OCI-M2 (cell line): Measurements from ENCODE around the gene CIT.

ENCODE experiments used
- DNase-seq: peaks from one replicate; lab custom pipeline; 2025; ENCODE audit not compliant: unreplicated experiment; lab: John Stamatoyannopoulos, UW

CIT gene

DNA sequence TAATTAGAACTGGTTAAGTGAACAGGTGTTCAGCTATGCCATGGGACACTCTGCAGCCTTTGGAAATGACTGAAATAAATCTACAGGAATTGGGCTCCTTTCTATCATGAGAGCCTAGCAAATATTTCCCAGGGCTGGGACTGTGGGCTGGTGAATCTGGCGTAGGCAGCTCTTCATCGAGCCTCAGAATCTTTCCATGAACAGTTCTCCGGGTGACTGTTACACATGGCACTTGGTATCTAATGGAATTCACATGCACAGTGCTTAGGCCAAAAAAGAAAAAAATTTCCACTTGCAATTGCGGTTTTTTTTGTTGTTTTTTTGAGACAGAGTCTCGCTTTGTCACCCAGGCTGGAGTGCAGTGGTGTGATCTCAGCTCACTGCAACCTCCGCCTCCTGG lies 177.0 kb downstream of the CIT start:
- DNase-seq, result no peak

DNA sequence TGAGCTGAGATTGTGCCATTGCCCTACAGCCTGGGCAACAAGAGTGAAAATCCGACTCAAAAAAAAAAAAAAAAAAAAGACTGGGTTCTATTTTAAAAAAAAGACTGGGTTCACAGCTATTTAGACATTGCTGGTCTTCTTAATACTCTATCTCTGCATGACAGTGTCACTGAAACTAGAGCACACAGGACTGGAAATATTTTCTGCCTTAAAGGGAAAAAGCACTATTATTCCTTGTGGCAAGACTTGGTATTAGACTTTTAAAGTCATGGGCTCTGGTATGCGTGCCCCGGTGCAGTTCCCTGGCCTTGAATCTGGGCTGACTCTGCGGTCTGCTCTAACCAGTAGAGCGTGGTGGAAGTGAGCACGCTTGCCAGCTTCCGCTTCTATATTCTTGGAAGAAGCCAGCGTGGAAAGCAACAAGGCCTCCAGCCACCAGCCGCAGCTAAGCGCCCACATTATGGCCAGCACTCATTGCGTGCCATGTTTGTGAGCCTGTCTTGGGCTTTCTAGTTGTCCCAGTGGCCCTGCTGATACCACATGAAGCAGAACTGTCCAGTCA lies 177.8 kb downstream of the CIT start:
- no peak for DNase-seq

DNA sequence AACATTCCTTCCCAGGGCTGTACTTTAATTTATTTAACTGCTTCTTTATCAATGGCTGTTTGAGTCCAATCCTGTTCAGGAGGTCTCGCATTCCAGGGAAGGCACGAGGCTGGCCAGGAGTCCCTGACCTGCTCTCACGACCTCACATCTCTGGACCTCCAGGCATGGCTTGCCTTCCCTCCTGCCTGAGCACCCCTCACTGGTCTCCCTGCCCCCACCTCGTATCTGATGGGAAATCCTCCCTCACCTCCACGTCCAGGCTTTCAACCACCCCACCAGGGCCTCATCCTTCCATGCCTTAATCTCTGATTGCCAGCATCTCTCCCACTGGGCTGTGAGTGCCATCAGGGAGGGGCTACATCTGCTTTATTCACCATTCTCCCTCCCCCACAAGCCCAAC lies 180.2 kb downstream of the CIT start:
- no peak for DNase-seq

DNA sequence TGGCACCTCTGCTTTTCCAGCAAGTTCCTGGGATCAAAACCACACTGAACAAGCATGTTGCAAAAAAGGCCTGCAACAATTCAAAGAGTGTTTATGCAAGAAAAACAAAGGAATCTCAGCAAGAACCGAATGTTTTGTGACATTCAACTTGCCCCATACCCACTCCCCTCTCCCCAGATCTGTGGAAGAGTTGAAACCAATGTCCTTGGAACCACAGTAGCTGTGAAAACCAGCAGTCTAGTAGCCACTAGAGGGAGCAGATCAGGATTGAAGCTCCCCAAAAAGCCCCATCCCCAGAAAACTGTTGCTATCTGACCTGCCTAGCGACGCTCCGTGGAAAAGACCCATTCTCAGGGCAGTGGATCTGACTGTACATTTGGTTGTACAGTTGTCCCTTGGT lies 182.1 kb downstream of the CIT start:
- no peak for DNase-seq

DNA sequence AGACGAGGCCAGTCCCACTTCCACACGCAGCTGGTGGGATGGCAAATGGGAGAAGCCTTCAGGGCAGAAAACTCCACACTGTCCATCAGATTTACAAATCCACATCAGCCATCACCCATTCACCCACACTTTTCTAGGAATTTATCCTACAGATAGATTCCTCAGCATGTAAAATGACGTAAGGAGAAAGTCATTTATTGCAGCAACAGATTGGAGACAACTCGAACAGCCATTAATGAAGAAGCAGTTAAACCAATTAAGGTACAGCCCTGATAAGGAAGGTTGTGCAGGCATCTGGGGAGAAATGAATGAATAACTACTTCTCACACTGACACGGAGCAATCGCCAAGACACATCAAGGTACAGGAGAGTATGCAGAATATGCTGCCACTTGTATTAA lies 183.0 kb downstream of the CIT start:
- no peak for DNase-seq

DNA sequence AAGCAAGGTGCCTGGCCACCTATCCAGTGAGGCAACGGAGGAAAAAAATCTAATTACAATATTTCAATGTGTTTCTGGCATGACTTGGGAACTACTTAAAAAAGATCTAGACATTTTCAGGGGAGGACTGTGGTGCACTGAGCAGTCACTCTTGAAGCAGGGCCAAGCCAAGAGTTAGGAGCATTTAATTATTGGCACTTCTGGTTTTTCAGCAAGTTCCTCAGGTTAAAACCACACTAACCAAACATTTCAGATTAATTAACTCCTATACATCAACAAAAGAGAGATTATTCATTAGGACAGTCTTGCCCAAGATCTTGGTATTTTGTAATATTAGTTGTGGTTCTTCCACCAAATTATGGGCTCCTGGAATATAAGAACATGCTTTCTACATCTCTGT lies 183.6 kb downstream of the CIT start:
- no peak for DNase-seq

DNA sequence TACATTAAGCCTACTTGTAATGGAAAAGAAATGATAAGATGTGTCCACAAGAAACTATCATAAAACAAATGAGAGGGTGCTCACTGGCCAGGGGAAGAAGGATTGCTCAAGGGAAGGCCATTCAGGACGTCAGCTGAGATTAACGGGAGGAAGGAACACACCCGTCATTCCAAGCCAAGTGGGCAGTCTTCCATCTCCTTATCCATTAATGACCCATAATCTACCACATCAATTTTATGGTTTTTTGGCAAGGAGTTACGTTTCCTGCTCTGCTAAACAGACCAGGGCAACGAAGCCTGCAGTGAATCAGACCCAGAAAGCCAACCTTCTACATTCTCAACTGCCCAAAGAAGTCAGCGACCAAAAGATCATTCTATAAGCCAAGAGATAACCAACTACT lies 184.1 kb downstream of the CIT start:
- no peak for DNase-seq

DNA sequence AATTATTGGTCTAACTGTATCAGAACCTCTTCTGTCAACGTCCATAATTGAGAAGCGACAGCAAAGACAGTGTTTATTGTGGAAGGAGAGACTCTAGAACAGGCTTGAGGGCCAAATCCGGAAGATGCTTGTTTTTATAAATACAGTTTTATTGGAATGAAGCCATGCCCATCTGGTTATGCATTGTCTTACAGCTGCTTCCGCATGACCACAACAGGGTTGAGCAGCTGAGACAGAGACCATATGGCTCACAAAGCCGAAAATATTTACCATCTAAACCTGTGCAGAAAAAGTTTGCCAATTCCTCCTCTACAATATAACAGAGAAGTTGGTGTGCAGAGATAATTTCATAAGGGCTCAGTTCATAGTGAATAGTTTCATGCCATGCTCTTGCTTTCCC lies 184.7 kb downstream of the CIT start:
- no peak for DNase-seq

DNA sequence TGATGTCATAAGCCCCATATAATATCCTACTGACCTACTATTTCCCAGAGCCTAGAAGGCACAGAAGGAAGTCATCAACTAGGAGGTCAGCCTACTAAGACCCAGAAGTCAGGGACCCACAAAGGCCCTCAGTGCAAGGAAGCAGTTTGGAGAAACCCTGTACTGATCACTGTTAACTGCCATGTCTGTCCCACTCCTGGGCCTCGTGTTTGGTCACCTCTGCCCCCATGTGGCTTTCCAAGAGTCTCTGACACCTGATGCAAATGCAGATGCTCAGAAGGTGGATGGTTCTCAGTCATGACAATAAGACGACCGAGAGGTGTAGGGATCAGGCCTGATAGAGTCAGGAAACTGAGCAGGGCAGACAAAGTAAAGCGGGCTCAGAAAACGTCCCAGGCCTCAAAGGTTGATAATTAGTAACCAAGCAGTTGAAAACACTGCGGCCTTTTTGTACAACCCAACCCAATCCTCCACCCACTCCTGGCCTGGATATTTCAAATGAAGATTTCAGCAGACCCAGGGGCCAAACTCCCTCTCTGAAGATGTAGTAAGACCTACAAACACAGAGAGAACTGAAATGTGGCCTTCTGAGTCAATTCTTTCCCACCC lies 185.8 kb downstream of the CIT start:
- no peak for DNase-seq

DNA sequence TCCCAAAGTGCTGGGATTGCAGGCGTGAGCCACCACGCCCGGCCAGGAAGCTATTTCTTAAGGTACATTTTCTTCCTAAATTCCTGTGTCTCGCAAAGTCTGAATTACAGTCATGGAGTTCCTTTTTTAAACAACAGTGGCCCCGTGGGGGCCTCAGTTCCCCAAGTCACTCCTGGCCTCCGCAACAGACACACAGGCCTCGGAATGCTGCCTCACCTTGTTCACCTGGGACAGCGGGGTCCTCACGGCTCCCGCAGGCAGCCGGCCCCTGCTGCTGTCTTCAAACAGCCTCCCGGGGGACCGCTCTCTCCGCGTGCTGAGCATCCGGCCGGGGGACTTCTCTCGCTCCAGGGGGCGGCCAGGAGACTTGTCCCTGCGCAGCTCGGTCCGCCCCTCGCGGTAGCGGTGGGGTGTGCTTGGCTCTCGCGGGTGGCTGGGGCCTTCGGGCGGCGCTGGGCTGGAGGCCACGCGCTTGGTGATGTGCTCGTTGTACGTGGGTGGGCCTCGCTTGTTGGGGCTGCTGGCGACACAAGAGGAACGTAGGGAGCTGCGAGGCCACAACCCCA lies 187.1 kb downstream of the CIT start:
- DNase-seq, result no peak

DNA sequence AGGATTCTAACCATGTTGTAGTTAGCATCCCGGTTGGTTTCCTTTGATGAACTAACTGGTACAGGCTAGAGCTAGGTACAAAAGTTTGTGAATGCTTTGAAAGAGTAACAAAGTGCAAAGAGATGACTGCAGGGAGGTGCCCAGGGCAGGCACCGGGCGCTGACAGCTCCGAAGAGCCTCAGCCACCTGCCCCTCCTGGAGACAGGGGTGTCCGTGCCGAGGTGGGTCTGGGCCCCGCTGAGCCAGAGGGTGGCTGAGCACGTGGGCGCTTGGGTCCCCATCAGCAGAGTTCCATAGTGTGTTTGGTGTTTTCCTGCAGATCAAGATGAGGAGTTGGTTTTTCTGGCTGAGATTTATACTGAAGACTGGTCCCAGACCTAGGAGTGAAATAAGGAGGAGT lies 189.2 kb downstream of the CIT start:
- no peak for DNase-seq

DNA sequence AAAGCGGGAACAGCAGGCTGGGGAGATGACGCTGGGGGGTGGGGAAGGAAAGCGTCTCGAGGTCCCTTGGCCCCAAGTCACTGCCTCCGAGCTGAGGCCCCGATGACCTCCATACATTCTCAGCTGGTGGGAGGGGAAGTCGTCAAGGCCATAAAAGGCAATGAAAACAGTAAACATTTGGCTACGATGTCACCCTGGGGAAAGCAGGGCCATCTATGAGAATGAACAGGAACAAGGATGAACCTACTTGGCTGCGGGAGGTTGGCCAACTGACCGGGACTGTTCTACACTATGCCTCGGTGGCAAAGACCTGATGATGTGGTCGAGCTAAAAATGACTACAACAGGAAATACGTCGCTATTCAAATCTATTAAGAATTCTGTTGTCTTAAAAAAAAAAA lies 189.7 kb downstream of the CIT start:
- DNase-seq, result no peak

DNA sequence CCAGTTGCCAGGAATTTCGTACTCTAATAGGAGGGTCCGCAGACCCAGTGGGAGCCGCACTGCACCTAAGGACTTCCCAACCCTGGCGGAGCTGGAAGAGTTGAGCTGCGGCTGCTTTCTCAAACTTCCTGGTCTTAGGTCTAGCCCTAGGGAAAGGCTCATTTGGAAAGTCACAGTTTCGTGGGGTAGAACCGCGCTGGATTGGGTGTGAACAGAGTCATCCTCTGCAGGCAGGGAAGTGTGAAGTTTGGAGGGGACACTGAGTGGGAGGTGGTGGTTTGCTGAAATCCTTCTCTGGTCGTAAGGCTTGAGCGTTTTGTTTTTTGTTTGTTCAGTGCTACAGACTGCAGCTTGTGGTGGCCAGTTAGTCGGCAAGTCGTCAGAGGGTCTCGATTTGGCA lies 190.3 kb downstream of the CIT start:
- no peak for DNase-seq

DNA sequence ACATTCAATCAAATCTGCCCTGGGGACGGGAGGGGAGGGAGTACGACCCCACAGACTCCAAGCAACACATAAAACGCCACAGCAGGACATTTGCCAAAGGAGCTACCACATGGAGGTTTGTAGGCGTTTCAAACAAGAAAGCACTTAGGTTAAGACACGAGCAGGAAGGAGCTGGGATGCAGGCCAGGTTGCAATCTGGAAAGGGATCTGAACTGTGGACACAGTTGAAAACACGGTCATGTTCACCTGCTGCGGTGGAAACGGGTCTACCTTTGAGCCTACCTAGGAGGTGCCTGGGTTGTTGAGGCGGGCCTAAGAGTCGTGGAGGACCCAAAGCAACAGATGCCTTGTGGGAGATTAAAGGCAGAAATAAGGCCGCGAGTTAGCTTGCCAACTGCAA lies 190.8 kb downstream of the CIT start:
- DNase-seq, result no peak

DNA sequence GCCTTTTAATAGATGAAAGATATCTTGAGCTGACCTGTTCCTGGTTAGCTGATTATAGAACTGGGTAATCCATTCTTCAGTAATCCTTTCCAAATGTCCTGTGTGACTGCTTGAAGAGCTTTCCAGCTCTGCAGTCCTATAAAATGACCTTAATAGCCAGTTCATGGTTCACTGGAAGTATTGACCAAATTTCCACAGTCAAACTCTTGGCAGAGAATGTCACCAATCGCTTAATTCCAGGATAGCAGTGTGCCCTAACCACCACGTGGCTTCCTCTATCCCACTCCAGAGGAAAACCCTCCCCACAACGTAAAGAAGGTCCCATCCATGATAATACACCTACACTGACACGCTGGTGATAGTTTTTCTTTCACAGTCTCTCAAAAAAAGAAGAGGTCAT lies 191.7 kb downstream of the CIT start:
- no peak for DNase-seq

DNA sequence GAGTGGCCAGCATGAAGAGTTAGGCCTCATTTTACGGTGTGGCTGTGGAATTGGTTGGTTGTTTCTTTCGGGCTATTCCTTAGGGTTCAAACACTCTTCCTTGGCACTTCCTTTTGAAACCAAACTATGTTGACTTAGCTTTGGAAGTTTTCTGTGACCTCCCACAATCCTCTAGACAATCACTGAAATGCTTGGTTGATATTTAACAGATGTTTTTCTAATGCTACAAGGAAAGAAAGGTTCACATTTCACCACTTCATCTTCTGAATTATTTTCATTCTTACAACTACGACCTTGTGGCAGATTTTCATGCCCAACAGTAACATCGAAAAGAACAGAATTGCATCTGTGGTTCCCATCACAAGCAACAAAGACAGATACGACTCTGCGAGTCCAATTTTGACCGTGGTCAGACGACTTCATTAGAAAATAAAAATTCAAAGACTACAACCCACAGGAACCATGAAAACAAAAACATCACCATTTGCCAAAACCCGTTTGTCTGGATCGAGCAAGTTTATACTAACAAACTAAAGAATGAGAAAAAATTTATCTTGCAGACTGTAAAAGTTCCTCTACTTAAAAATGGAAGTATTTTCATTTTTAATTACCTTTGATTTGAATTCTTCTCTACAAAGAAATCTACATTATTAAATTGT lies 192.3 kb downstream of the CIT start:
- no peak for DNase-seq

DNA sequence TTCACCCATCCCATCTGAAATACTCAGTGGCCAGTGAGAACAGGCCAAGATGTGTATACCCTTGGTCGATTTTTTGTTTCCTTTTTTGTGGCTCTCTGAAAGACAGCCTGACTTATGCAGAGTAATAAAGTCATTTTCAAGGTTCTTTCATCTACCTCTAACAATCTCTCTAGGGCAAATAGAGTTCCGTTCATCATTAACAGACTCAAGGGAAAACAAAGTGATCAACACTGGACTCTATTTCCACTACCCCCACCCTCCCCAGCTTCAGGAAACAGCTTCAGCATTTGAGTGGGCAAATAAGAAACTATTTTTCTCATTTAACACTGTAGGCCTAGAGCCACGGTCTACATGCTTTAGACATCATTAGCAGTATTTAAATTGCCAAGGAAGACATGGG lies 193.3 kb downstream of the CIT start:
- no peak for DNase-seq

DNA sequence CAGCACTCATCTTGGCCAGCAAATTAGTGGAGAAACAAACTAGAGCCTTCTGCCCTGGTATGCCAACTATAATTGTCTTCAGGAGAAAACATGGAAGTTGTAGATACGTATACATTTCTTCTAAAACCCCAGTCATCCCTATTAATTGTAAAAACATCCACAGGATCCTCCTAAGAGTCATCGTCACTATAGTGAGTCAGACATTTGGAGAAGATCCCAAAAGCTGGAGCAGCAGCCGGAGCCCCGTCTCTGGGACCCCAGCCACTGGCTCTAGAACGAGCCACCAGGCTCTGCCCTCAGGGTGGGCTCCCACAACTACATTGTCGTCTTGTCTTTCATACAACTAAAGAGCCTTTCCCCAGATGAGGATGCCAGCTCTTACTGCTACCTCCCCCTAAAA lies 193.7 kb downstream of the CIT start:
- no peak for DNase-seq

DNA sequence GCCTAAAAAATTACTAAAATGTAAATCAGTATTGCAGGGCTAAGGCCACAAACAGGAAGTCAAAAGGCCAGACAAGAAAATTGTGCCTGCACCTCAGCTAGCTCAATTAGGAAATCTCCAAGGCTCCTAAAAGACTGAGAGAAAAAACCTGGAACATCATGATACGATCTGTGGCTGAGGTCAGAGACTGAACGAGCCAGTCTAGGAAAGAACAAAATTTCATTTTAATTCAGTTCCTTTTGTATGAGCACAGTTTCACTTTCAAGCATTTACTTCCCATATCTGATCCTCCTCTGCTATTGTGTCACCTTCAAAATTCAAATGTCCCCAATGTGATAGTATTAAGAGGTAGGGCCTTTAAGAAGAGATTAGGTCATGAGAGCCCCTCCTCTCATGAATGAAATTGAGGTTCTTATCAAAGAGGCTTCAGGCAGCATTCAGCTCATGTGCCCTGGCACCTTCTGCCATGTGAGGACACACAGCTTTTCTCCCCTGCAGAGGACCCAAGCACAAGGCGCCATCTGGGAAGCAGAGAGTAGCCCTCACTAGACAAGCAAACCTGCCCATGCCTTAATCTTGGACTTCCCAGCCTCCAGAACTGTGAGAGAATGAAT lies 194.4 kb downstream of the CIT start:
- no peak for DNase-seq

DNA sequence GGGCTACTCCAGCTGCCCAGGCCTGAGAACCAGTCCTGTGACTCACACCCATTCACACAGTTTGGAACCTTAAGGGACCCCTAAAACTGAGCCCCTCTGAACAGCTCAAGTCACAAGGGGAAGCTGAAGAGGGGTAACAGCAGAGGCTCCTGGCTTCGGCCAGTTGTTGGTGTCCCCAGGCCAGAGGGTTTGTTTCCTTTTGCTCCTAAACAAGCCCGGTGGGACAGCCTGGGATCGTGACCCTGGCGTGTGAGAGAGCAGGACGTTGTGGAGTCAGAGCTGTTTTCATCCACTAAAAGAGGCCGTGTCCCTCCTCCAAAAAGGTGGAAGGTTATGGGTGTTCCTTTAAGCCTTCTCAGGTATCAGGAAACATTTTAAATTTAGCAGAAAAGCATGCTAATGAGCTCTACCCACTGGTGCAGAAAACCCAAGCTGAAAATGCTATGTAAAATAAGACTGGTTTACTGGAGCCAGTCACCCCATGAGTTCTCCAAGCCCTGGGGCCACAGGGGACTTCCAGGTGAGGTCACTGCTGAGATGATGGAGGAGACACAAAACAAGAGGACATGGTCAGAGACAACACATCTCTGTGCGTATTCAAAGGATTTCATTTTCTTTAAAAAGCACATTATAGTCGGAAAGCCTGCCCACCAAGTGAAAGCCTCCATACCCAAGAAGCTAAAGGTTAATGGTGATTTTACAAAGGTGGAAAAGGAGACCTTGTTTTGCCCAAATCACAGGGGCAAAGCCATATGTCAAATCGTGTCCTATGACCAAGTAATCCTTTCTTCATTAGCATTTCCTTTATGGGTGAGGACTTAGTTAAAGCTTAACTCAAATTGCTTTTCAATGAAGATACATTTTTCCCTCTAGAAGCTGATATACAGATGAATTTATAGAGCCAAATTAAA lies 195.1 kb downstream of the CIT start:
- DNase-seq, result no peak

DNA sequence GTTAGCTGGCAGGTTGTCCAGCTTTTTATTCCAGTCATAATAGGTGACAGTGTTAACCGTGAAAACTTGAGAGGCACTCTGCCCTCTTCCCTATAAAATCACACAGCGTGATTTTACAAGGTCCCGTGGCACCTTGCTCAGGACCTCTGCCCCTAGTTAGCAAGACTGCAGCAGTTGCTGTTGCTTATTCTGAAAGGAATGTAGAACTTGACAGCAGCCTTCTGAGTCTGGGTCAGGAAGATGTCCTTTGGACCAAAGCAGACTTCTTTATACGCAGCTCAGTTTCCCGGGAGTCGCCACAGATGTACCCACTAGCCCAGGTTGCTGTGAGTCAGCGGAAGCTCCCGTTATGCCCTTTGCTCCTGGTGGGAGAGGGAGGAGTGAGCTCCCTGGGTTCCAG lies 196.0 kb downstream of the CIT start:
- DNase-seq, result no peak
